Measurements from ENCODE around the gene TMEM171. TPM values are rescaled to one million over a fixed set of nuclear protein-coding genes. Genes with fewer than 3 reads are reported as not detected.

Gene TMEM171
- polyA plus RNA-seq, 1 donor (not counting 4 experiments of a cell fraction or from before 2014, with no cell fraction given): 8.7 TPM

GRCh38 chr5:73135021-73135420 is 14.6 kb downstream of the TMEM171 start:
- Histone ChIP-seq H4K20me1 (ENCODE audit: control insufficient read depth, extremely low read depth, insufficient read depth, low read length) (no peaks in the 10 kb centered on the region), H3K79me2 (ENCODE audit: control insufficient read depth, insufficient read depth, low read length) (no peaks in the 10 kb centered on the region), H3K27me3 (ENCODE audit: control insufficient read depth, extremely low read depth, insufficient read depth, low read length) (no peaks in the 10 kb centered on the region), H3K4me2 (ENCODE audit: control insufficient read depth, extremely low read depth, insufficient read depth, low read depth, low read length) (no peak overlapping the region), H3K9ac (ENCODE audit: control insufficient read depth, extremely low read depth, insufficient read depth, low read length) (no peak overlapping the region), H3K36me3 (ENCODE audit: control insufficient read depth in 2 of 2, extremely low read depth in 1 of 2, insufficient read depth in 2 of 2, low read length in 2 of 2) (peaks cover 0 to 2% of the 10 kb centered on the region in 2 experiments), H3K4me3 (ENCODE audit: control insufficient read depth in 2 of 3, extremely low read depth in 1 of 3, insufficient read depth in 2 of 3, low read depth in 1 of 3, low read length in 3 of 3) (no peak overlapping the region), H2AFZ (ENCODE audit: control insufficient read depth, low read length) (no peak overlapping the region), H3K9me3 (ENCODE audit: control insufficient read depth, low read depth, low read length) (no peaks in the 10 kb centered on the region), H3K4me1 (ENCODE audit: control insufficient read depth, extremely low read depth, insufficient read depth, low read length) (peaks cover 8% of the 10 kb centered on the region), H3K27ac (ENCODE audit: control insufficient read depth, insufficient read depth, low read length) (no peak overlapping the region), H3K9me1 (ENCODE audit: control insufficient read depth, extremely low read depth, insufficient read depth, low read length) (no peaks in the 10 kb centered on the region)
- FAIRE-seq (no peak), DNase-seq (ENCODE audit: low read depth, low spot score) (no peak)
- TF ChIP-seq CTCF (optimal IDR thresholded peaks at IDR 0.05 in 1 of 3, IDR thresholded peaks at IDR 0.05 in 1 of 3, conservative IDR thresholded peaks at IDR 0.05 in 1 of 3; ENCODE audit: extremely low read depth in 1 of 3, insufficient read depth in 2 of 3, low read length in 3 of 3) (no peak), EZH2 (IDR thresholded peaks at IDR 0.05; ENCODE audit: low read length) (no peak)
- dilution Hi-C loops (cut with MboI; ENCODE audit: extremely low pct_ligation_motif_present, low sequenced_read_pairs): no loop called here

GRCh38 chr5:73135429-73136054 is 15.2 kb downstream of the TMEM171 start:
- H2AFZ ChIP-seq (ENCODE audit: control insufficient read depth, low read length): no peak overlapping the region
- dilution Hi-C loops (cut with MboI; ENCODE audit: extremely low pct_ligation_motif_present, low sequenced_read_pairs): no loop called here
- DNase-seq (ENCODE audit: low read depth, low spot score) (no peak), FAIRE-seq (peak; percentile 59)
- H3K27ac ChIP-seq (ENCODE audit: control insufficient read depth, insufficient read depth, low read length): no peak overlapping the region
- TF ChIP-seq CTCF (optimal IDR thresholded peaks at IDR 0.05 in 1 of 3, IDR thresholded peaks at IDR 0.05 in 1 of 3, conservative IDR thresholded peaks at IDR 0.05 in 1 of 3; ENCODE audit: extremely low read depth in 1 of 3, insufficient read depth in 2 of 3, low read length in 3 of 3): peak in 2 of 3 experiments; percentile 46 to 65
- no peak for TF ChIP-seq EZH2 (IDR thresholded peaks at IDR 0.05; ENCODE audit: low read length)
- no peak overlapping the region for H3K4me3 ChIP-seq (ENCODE audit: control insufficient read depth in 2 of 3, extremely low read depth in 1 of 3, insufficient read depth in 2 of 3, low read depth in 1 of 3, low read length in 3 of 3)
- no peak overlapping the region for H3K9ac ChIP-seq (ENCODE audit: control insufficient read depth, extremely low read depth, insufficient read depth, low read length)
- H3K9me3 ChIP-seq (ENCODE audit: control insufficient read depth, low read depth, low read length): no peaks in the 10 kb centered on the region
- no peaks in the 10 kb centered on the region for H3K9me1 ChIP-seq (ENCODE audit: control insufficient read depth, extremely low read depth, insufficient read depth, low read length)
- H3K36me3 ChIP-seq (ENCODE audit: control insufficient read depth in 2 of 2, extremely low read depth in 1 of 2, insufficient read depth in 2 of 2, low read length in 2 of 2): peaks cover 0 to 2% of the 10 kb centered on the region in 2 experiments
- H3K79me2 ChIP-seq (ENCODE audit: control insufficient read depth, insufficient read depth, low read length): no peaks in the 10 kb centered on the region
- H4K20me1 ChIP-seq (ENCODE audit: control insufficient read depth, extremely low read depth, insufficient read depth, low read length): no peaks in the 10 kb centered on the region
- H3K4me2 ChIP-seq (ENCODE audit: control insufficient read depth, extremely low read depth, insufficient read depth, low read depth, low read length): no peak overlapping the region
- no peaks in the 10 kb centered on the region for H3K27me3 ChIP-seq (ENCODE audit: control insufficient read depth, extremely low read depth, insufficient read depth, low read length)
- peaks cover 8% of the 10 kb centered on the region for H3K4me1 ChIP-seq (ENCODE audit: control insufficient read depth, extremely low read depth, insufficient read depth, low read length)

All from keratinocyte (primary cell).